A549 (cell line): ENCODE results near the gene AP1M1.

Experiments
- CBX8 ChIP-seq: fragments of 200-600 bp; sonication (generic); IDR thresholded peaks from 2 replicates; pipeline ENCODE4 v1.6.1; 2016
- CEBPB ChIP-seq, 2 experiments: fragments of >200 bp in 1 of 2; sonication (Bioruptor Twin) in 1 of 2; formaldehyde crosslinking in 1 of 2; IDR thresholded peaks; 2 replicates each; pipeline ENCODE4 v1.6.1; 2012 to 2016
- CHD4 ChIP-seq: fragments of 200-600 bp; sonication (generic); IDR thresholded peaks from 2 replicates; pipeline ENCODE4 v1.6.1; 2016; ENCODE audit warnings: antibody characterized with exemption, mild to moderate bottlenecking, borderline replicate concordance
- ESRRA ChIP-seq: fragments of 150-350 bp; IDR thresholded peaks from 2 replicates; pipeline ENCODE4 v1.6.1; 2014; ENCODE audit warnings: mild to moderate bottlenecking, low read length, borderline replicate concordance
- RAD21 ChIP-seq, 2 experiments: fragments of >200 bp in 1 of 2; sonication (Bioruptor Twin) in 1 of 2; formaldehyde crosslinking in 1 of 2; IDR thresholded peaks in 1 of 2; conservative IDR thresholded peaks in 1 of 2; 2 replicates in 1 of 2; 3 replicates in 1 of 2; pipeline ENCODE4 v1.6.1; 2012 to 2018; ENCODE audit warnings: inconsistent platforms in 1 of 2
- SMC3 ChIP-seq: fragments of >200 bp; sonication (Bioruptor Twin); formaldehyde crosslinking; IDR thresholded peaks from 3 replicates; pipeline ENCODE4 v1.6.1; 2018; ENCODE audit warnings: inconsistent platforms
- SREBF2 ChIP-seq: fragments of 450-650 bp; IDR thresholded peaks from 2 replicates; pipeline ENCODE4 v1.6.1; 2014; ENCODE audit warnings: mild to moderate bottlenecking, moderate library complexity
- TP53 ChIP-seq: fragments of 250-450 bp; sonication (Bioruptor Pico); IDR thresholded peaks from 2 replicates; pipeline ENCODE4 v1.5.0; 2021; ENCODE audit warnings: mild to moderate bottlenecking, moderate library complexity
- TF ChIP-seq, protein P1 (sequence below): fragments of 450-650 bp; IDR thresholded peaks from 2 replicates; pipeline ENCODE4 v1.6.1; 2014; ENCODE audit warnings: antibody characterized with exemption
- TF ChIP-seq, protein P2 (sequence below): fragments of 200-600 bp; sonication (generic); IDR thresholded peaks from 2 replicates; pipeline ENCODE4 v1.6.1; 2016; ENCODE audit warnings: antibody characterized with exemption, mild to moderate bottlenecking, moderate library complexity
- TF ChIP-seq, protein P3 (sequence below): fragments of >200 bp; sonication (Bioruptor Twin); formaldehyde crosslinking; IDR thresholded peaks from 3 replicates; pipeline ENCODE4 v1.5.1; 2016
- TF ChIP-seq, protein P4 (sequence below): IDR thresholded peaks from 2 replicates; pipeline ENCODE4 v1.6.1; 2012

DNA sequence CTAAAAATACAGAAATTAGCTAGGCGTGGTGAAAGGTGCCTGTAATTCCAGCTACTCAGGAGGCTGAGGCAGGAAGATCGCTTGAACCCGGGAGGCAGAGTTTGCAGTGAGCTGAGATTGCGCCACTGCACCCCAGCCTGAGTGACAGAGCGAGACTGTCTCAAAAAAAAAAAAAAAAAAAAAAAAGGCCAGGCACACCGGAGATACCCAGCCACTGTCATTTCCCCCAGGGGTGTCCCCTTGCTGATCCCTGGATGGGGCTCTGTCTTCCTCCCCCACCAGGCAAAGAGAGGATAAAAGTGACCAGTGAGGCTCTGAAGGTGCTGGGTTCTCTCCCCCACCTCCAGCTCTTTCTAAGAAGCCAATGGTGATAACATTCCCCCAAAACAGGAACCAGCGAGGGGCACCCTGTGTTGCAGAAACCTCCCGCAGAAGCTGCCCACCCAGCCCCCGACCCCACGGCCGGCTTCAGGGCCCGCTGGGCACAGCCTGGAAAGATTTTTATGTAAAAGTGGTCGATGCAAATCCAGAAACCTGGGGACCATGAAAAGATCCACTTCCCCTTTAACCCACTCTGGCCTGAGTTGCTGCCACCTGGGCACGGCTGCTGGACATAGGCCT, 65.5 kb downstream of the AP1M1 start:
- TF ChIP-seq, protein P1, sequence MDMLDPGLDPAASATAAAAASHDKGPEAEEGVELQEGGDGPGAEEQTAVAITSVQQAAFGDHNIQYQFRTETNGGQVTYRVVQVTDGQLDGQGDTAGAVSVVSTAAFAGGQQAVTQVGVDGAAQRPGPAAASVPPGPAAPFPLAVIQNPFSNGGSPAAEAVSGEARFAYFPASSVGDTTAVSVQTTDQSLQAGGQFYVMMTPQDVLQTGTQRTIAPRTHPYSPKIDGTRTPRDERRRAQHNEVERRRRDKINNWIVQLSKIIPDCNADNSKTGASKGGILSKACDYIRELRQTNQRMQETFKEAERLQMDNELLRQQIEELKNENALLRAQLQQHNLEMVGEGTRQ: no peak
- TF ChIP-seq ESRRA: no peak
- TF ChIP-seq SREBF2: no peak
- TF ChIP-seq CBX8: no peak
- no peak for TF ChIP-seq RAD21 (conservative IDR thresholded peaks at IDR 0.05 in 1 of 2, IDR thresholded peaks at IDR 0.05 in 1 of 2)
- TF ChIP-seq, protein P2, sequence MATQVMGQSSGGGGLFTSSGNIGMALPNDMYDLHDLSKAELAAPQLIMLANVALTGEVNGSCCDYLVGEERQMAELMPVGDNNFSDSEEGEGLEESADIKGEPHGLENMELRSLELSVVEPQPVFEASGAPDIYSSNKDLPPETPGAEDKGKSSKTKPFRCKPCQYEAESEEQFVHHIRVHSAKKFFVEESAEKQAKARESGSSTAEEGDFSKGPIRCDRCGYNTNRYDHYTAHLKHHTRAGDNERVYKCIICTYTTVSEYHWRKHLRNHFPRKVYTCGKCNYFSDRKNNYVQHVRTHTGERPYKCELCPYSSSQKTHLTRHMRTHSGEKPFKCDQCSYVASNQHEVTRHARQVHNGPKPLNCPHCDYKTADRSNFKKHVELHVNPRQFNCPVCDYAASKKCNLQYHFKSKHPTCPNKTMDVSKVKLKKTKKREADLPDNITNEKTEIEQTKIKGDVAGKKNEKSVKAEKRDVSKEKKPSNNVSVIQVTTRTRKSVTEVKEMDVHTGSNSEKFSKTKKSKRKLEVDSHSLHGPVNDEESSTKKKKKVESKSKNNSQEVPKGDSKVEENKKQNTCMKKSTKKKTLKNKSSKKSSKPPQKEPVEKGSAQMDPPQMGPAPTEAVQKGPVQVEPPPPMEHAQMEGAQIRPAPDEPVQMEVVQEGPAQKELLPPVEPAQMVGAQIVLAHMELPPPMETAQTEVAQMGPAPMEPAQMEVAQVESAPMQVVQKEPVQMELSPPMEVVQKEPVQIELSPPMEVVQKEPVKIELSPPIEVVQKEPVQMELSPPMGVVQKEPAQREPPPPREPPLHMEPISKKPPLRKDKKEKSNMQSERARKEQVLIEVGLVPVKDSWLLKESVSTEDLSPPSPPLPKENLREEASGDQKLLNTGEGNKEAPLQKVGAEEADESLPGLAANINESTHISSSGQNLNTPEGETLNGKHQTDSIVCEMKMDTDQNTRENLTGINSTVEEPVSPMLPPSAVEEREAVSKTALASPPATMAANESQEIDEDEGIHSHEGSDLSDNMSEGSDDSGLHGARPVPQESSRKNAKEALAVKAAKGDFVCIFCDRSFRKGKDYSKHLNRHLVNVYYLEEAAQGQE: no peak
- TF ChIP-seq SMC3: no peak
- TF ChIP-seq, protein P3, sequence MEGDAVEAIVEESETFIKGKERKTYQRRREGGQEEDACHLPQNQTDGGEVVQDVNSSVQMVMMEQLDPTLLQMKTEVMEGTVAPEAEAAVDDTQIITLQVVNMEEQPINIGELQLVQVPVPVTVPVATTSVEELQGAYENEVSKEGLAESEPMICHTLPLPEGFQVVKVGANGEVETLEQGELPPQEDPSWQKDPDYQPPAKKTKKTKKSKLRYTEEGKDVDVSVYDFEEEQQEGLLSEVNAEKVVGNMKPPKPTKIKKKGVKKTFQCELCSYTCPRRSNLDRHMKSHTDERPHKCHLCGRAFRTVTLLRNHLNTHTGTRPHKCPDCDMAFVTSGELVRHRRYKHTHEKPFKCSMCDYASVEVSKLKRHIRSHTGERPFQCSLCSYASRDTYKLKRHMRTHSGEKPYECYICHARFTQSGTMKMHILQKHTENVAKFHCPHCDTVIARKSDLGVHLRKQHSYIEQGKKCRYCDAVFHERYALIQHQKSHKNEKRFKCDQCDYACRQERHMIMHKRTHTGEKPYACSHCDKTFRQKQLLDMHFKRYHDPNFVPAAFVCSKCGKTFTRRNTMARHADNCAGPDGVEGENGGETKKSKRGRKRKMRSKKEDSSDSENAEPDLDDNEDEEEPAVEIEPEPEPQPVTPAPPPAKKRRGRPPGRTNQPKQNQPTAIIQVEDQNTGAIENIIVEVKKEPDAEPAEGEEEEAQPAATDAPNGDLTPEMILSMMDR: no peak
- TF ChIP-seq TP53 (CRISPR knock-in tag): no peak
- TF ChIP-seq, protein P4, sequence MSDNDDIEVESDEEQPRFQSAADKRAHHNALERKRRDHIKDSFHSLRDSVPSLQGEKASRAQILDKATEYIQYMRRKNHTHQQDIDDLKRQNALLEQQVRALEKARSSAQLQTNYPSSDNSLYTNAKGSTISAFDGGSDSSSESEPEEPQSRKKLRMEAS: no peak
- TF ChIP-seq CHD4: no peak
- peak in 1 of 2 experiments; percentile 55; a peak in 2 of 4 replicates for TF ChIP-seq CEBPB (IDR thresholded peaks at IDR 0.05)
